Smooth muscle cell (in vitro differentiated cells): ENCODE measurements around the gene FGFRL1. TPM values are rescaled to one million over a fixed set of nuclear protein-coding genes. Genes with fewer than 3 reads are reported as not detected.

Source experiments
- DNase-seq: peaks from one replicate; lab custom pipeline; 2025; ENCODE audit not compliant: unreplicated experiment; lab: John Stamatoyannopoulos, UW
- H2AFZ ChIP-seq: fragments of 200-600 bp; sonication (generic); 2 replicates; pipeline ENCODE4 v1.6.0; 2016; ENCODE audit warnings: antibody characterized with exemption, low read depth, mild to moderate bottlenecking
- H3F3A ChIP-seq: fragments of 200-600 bp; sonication (generic); 2 replicates; pipeline ENCODE4 v1.6.0; 2017; ENCODE audit warnings: antibody characterized with exemption, low read depth
- H3K27ac ChIP-seq: fragments of 200-600 bp; sonication (generic); 2 replicates; pipeline ENCODE4 v1.5.1; 2016; ENCODE audit warnings: low read depth, mild to moderate bottlenecking
- H3K27me3 ChIP-seq: fragments of 200-600 bp; sonication (generic); 2 replicates; pipeline ENCODE4 v1.6.1; 2016; ENCODE audit warnings: low read depth, mild to moderate bottlenecking
- H3K36me3 ChIP-seq: fragments of 200-600 bp; sonication (generic); 2 replicates; pipeline ENCODE4 v1.5.1; 2016; ENCODE audit warnings: low read depth
- H3K4me1 ChIP-seq: fragments of 200-600 bp; sonication (generic); 2 replicates; pipeline ENCODE4 v1.5.1; 2016; ENCODE audit warnings: low read depth
- H3K4me2 ChIP-seq: fragments of 200-600 bp; sonication (generic); 2 replicates; pipeline ENCODE4 v1.6.0; 2016; ENCODE audit warnings: mild to moderate bottlenecking
- H3K4me3 ChIP-seq: fragments of 200-600 bp; sonication (generic); 2 replicates; pipeline ENCODE4 v1.5.1; 2016; ENCODE audit warnings: mild to moderate bottlenecking
- H3K79me2 ChIP-seq: fragments of 200-600 bp; sonication (generic); 2 replicates; pipeline ENCODE4 v1.6.0; 2016; ENCODE audit warnings: low read depth, mild to moderate bottlenecking
- H3K9ac ChIP-seq: fragments of 200-600 bp; sonication (generic); 2 replicates; pipeline ENCODE4 v1.6.0; 2016; ENCODE audit warnings: low read depth
- H3K9me3 ChIP-seq: fragments of 200-600 bp; sonication (generic); replicated peaks from 2 replicates; pipeline ENCODE4 v1.5.1; 2016; ENCODE audit warnings: low read depth
- H4K20me1 ChIP-seq: fragments of 200-600 bp; sonication (generic); 2 replicates; pipeline ENCODE4 v1.6.0; 2016; ENCODE audit warnings: low read depth
- WGBS: methylation state at CpG from one replicate; pipeline ENCODE4 v1.1.7; 2016; ENCODE audit warnings: low lambda C conversion rate; 5-methylcytosine and 5-hydroxymethylcytosine counted together
- polyA plus RNA-seq: library from polyadenylated mRNA; unstranded; fragments of >200 nt; fragmentation: Nextera tagmentation; extraction: Ambion mirVana; gene quantifications from 2 replicates; pipeline ENCODE4 v1.2.1, GENCODE V29; 2016
- total RNA-seq: library from RNA; depleted of rRNA; stranded (reverse); fragments of >200 nt; gene quantifications from 2 replicates; pipeline ENCODE4 v1.2.3, GENCODE V29; 2014
- TF ChIP-seq, protein P1 (sequence below): fragments of 200-600 bp; sonication (generic); IDR thresholded peaks from 2 replicates; pipeline ENCODE4 v1.5.1; 2017; ENCODE audit warnings: borderline replicate concordance, mild to moderate bottlenecking, antibody characterized with exemption; ENCODE audit not compliant: insufficient read depth, poor library complexity, severe bottlenecking

The FGFRL1 gene
- total and polyA plus RNA-seq, 2 experiments from 2014 or later, result 16.1 to 30.7 TPM

DNA sequence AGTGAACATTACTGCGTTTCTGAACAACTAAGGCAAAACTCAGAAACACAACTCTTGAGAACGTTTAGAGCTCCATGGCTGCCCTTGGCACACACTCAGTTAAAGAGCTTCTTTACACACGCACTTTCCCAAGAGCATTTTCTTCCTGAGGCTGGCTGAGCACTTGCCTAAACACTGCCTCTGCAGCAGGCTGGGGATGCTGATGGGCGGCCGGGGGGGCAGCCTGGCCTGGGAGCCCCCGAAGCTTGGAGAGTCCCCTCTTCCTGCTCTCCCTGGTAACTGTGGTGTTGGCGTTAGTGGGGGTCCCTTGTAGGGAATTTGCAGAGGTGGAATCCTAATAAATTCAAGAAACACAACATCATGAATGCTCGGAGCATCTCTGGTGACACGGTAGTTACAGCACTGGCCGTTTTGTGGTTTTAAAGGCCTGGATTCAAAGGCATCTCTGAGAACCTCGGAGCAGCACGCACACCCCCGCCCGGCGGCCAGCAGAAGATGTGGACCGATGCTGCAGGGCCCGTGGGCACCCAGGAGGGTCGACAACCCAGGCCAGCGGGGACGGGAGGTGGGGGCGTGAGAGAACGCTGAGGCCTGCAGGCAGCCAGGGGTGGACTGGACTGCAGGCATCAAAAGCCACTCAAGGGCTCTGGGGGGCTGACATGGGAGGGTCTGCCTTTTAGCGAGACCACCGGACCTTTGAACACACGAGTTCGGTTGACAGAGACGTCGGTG lies 45.4 kb downstream of the FGFRL1 start:
- Histone ChIP-seq H3K36me3 (no peaks in the 10 kb centered on the region), H3K27ac (no peak overlapping the region), H2AFZ (no peak overlapping the region), H4K20me1 (no peaks in the 10 kb centered on the region), H3K79me2 (no peaks in the 10 kb centered on the region), H3K9me3 (no peaks in the 10 kb centered on the region), H3F3A (no peaks in the 10 kb centered on the region), H3K9ac (no peak overlapping the region), H3K4me3 (no peak overlapping the region), H3K27me3 (peaks cover 40% of the 10 kb centered on the region), H3K4me2 (no peak overlapping the region), H3K4me1 (peaks cover 4% of the 10 kb centered on the region)
- DNase-seq, result no peak
- 93% methylated on average over 28 of the region's 28 CpGs for WGBS
- TF ChIP-seq, protein P1, sequence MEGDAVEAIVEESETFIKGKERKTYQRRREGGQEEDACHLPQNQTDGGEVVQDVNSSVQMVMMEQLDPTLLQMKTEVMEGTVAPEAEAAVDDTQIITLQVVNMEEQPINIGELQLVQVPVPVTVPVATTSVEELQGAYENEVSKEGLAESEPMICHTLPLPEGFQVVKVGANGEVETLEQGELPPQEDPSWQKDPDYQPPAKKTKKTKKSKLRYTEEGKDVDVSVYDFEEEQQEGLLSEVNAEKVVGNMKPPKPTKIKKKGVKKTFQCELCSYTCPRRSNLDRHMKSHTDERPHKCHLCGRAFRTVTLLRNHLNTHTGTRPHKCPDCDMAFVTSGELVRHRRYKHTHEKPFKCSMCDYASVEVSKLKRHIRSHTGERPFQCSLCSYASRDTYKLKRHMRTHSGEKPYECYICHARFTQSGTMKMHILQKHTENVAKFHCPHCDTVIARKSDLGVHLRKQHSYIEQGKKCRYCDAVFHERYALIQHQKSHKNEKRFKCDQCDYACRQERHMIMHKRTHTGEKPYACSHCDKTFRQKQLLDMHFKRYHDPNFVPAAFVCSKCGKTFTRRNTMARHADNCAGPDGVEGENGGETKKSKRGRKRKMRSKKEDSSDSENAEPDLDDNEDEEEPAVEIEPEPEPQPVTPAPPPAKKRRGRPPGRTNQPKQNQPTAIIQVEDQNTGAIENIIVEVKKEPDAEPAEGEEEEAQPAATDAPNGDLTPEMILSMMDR, result no peak

DNA sequence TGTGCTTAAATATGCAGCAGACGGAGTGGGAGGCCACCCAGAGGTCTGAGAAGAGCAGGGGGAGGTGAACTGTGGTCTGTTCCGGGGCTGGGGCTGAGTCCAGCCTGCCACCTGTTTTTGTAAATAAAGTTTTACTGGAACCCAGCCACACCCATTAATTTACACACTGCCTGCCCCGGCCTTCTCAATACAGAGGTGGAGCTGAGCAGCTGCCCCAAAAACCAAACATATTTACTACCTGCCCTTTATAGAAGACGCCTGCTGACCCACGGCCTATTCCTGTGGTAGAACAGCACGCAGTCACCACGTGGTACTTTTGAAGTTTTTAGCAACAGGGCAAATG lies 45.9 kb downstream of the FGFRL1 start:
- H3K4me1 ChIP-seq, result peaks cover 4% of the 10 kb centered on the region
- no peak overlapping the region for H2AFZ ChIP-seq
- 92% methylated on average over 7 of the region's 7 CpGs for WGBS
- H3K4me2 ChIP-seq, result no peak overlapping the region
- H3K27ac ChIP-seq, result no peak overlapping the region
- no peaks in the 10 kb centered on the region for H3K9me3 ChIP-seq
- no peaks in the 10 kb centered on the region for H3K79me2 ChIP-seq
- H3K4me3 ChIP-seq, result no peak overlapping the region
- no peak for DNase-seq
- H3K9ac ChIP-seq, result no peak overlapping the region
- no peaks in the 10 kb centered on the region for H4K20me1 ChIP-seq
- TF ChIP-seq, protein P1, result no peak
- H3K36me3 ChIP-seq, result no peaks in the 10 kb centered on the region
- no peaks in the 10 kb centered on the region for H3F3A ChIP-seq
- peaks cover 42% of the 10 kb centered on the region for H3K27me3 ChIP-seq

DNA sequence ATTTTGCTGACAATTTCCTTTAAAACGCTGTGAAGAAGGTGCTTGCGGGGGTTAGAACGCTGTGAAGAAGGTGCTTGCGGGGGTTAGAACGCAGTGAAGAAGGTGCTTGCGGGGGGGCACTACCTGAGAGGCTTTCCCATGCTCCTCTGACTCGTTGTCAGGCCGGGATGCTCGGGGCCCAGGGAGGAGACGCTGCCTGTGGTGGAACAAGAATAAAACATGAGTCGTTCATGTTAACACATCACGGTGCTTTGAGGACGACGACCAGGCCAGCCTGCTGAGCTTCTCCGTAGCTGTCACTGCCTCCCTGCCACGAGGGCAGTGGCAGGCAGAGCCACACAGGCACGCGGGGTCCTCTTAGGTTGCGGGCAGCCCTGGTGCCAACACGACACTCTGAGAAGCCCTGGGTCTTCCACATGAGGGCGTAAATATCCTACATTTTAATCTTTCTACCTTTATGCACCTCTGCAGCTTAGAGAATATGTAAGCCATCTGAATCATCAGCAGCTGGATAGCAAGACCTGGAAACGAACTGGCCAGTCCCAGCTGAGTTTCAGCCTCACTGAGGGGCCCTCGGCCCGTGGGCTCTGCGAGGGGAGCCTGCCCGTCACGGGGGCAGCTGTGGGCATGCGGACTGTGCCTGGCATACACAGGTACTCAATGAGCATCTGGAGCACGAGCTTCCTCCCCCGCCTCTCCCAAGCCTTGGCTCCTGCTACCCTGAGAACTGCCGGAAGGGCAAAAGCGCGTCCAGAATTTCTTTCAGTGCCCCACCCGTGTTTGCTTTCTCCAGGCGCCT lies 47.0 kb downstream of the FGFRL1 start:
- 70% methylated on average over 35 of the region's 35 CpGs for WGBS
- Histone ChIP-seq H3K79me2 (no peaks in the 10 kb centered on the region), H3K9me3 (no peaks in the 10 kb centered on the region), H3K27me3 (peaks cover 39% of the 10 kb centered on the region), H3F3A (no peaks in the 10 kb centered on the region), H4K20me1 (no peaks in the 10 kb centered on the region), H3K4me3 (no peak overlapping the region), H2AFZ (no peak overlapping the region), H3K4me2 (no peak overlapping the region), H3K27ac (no peak overlapping the region), H3K4me1 (peaks cover 4% of the 10 kb centered on the region), H3K36me3 (no peaks in the 10 kb centered on the region), H3K9ac (no peak overlapping the region)
- DNase-seq, result no peak
- TF ChIP-seq, protein P1, result no peak
